Body of pancreas (tissue), 4 donors: ENCODE measurements around the gene ERMN. TPM values are rescaled to one million over a fixed set of nuclear protein-coding genes. Genes with fewer than 3 reads are reported as not detected.
"Not testable (repeated sequence)": the region's sequence is repeated elsewhere in the genome, so short reads cannot be mapped to it uniquely, and the experiment has no call there.

Experiments
- ATAC-seq: fragments of 150-250 bp; one replicate; pipeline ENCODE4 v1.9.1; 2016
- DNase-seq, 4 donors: peaks; one replicate each; pipeline ENCODE4 v3.0.0-alpha.2; 2019
- H3K27ac ChIP-seq, 4 donors: fragments of 200-600 bp; sonication (generic); 1 replicate in 3 of 4; 2 replicates in 1 of 4; pipeline versions ENCODE4 v1.5.1 to v1.6.1; 2016 to 2019; ENCODE audit warnings: mild to moderate bottlenecking in 1 of 4, mixed read lengths in 1 of 4, moderate library complexity in 1 of 4
- H3K27me3 ChIP-seq, 2 donors: fragments of 200-600 bp; sonication (generic); one replicate each; pipeline ENCODE4 v1.6.0; 2016; ENCODE audit warnings: mild to moderate bottlenecking in 1 of 2
- H3K36me3 ChIP-seq, 2 donors: fragments of 200-600 bp; sonication (generic); replicated peaks in 1 of 2; 2 replicates each; pipeline ENCODE4 v1.5.1; 2016; ENCODE audit warnings: low read depth in 2 of 2; ENCODE audit not compliant: insufficient read depth in 1 of 2
- H3K4me1 ChIP-seq: fragments of 200-600 bp; sonication (generic); one replicate; pipeline ENCODE4 v1.6.0; 2016
- H3K4me3 ChIP-seq, 2 donors: fragments of 200-600 bp; sonication (generic); 1 replicate in 1 of 2; 2 replicates in 1 of 2; pipeline ENCODE4 v1.5.1; 2016 to 2019
- H3K9me3 ChIP-seq, 3 donors: fragments of 200-600 bp; sonication (generic); 1 replicate in 2 of 3; 2 replicates in 1 of 3; pipeline ENCODE4 v1.5.1; 2016
- CTCF ChIP-seq, 7 experiments: fragments of 450-650 bp in 4 of 7; fragments of 200-600 bp in 3 of 7; sonication (generic) in 3 of 7; IDR thresholded peaks; one replicate each; pipeline ENCODE4 v1.5.1; 2016 to 2019; ENCODE audit warnings: antibody characterized with exemption in 7 of 7
- POLR2A ChIP-seq, 3 donors: fragments of 450-650 bp; IDR thresholded peaks; one replicate each; pipeline ENCODE4 v1.6.1; 2016; ENCODE audit warnings: antibody characterized with exemption in 3 of 3, mild to moderate bottlenecking in 2 of 3
- WGBS, 2 donors: methylation state at CpG; one replicate each; pipeline ENCODE4 v1.1.5; 2017; 5-methylcytosine and 5-hydroxymethylcytosine counted together
- intact Hi-C: fragments of 100-400 bp; cut with DNase I; formaldehyde crosslinking; loops from one replicate; pipeline ENCODE4 v1.15.1; 2023
- total RNA-seq, 2 donors: library from RNA; depleted of rRNA; stranded (reverse); fragments of >200 nt; gene quantifications; one replicate each; pipeline ENCODE4 v1.1.0, GENCODE V29; 2016

ERMN gene
- total RNA-seq, 2 donors from 2014 or later = 0.26 TPM; not detected in 1

- no peaks in the 10 kb centered on the region for H3K36me3 ChIP-seq
- no peak for TF ChIP-seq CTCF (IDR thresholded peaks at IDR 0.05)
- no peak for TF ChIP-seq POLR2A (IDR thresholded peaks at IDR 0.05)
- DNase-seq = no peak
- no peaks in the 10 kb centered on the region for H3K4me1 ChIP-seq
- no peak for ATAC-seq
- intact Hi-C loops = loop anchor here (5.0 kb wide), 1 partner anchor 262 kb away; no protein-coding TSS in a partner anchor
- H3K4me3 ChIP-seq = no peak overlapping the region
- H3K27me3 ChIP-seq = no peaks in the 10 kb centered on the region
- H3K27ac ChIP-seq = no peak overlapping the region
- H3K9me3 ChIP-seq = no peaks in the 10 kb centered on the region
- 73 to 76% methylated on average over 1 of the region's 1 CpG for WGBS, 2 donors
These were observed 24.4 kb upstream of the ERMN start for GRCh38 chr2:157349949-157350515.

GRCh38 chr2:157348291-157348921 lies 22.8 kb upstream of the ERMN start:
- whole genome bisulfite sequencing, 2 donors = 88 to 90% methylated on average over 3 of the region's 3 CpGs
- no peak overlapping the region for H3K27ac ChIP-seq
- intact Hi-C loops = loop anchor here (5.0 kb wide), 1 partner anchor 264 kb away; no protein-coding TSS in a partner anchor
- DNase-seq (no peak), ATAC-seq (no peak)
- H3K4me1 ChIP-seq = no peaks in the 10 kb centered on the region
- no peaks in the 10 kb centered on the region for H3K9me3 ChIP-seq
- H3K27me3 ChIP-seq = no peaks in the 10 kb centered on the region
- H3K36me3 ChIP-seq = no peaks in the 10 kb centered on the region
- no peak for TF ChIP-seq CTCF (IDR thresholded peaks at IDR 0.05)
- no peak for TF ChIP-seq POLR2A (IDR thresholded peaks at IDR 0.05)
- H3K4me3 ChIP-seq = no peak overlapping the region

GRCh38 chr2:157345647-157346389 lies 20.2 kb upstream of the ERMN start:
- H3K27ac ChIP-seq = no peak overlapping the region
- DNase-seq = no peak
- 76 to 83% methylated on average over 2 of the region's 2 CpGs for WGBS, 2 donors
- TF ChIP-seq POLR2A (IDR thresholded peaks at IDR 0.05) = no peak
- no peak overlapping the region for H3K4me3 ChIP-seq
- no peaks in the 10 kb centered on the region for H3K27me3 ChIP-seq
- ATAC-seq = no peak
- H3K9me3 ChIP-seq = no peaks in the 10 kb centered on the region
- intact Hi-C loops = loop anchor here (5.0 kb wide), 1 partner anchor 266 kb away; no protein-coding TSS in a partner anchor
- H3K4me1 ChIP-seq = no peaks in the 10 kb centered on the region
- no peaks in the 10 kb centered on the region for H3K36me3 ChIP-seq

GRCh38 chr2:157341381-157341780 lies 15.8 kb upstream of the ERMN start:
- H3K27ac ChIP-seq, DNase-seq, ATAC-seq, H3K4me1 ChIP-seq, H3K4me3 ChIP-seq, intact Hi-C loops, H3K27me3 ChIP-seq, H3K36me3 ChIP-seq, H3K9me3 ChIP-seq: not testable (repeated sequence)
- 91 to 100% methylated on average over 1 to 2 of the region's 2 CpGs for WGBS, 2 donors

GRCh38 chr2:157339965-157340655 lies 14.5 kb upstream of the ERMN start:
- 34 to 49% methylated on average over 4 of the region's 4 CpGs for WGBS, 2 donors
- Histone ChIP-seq H3K4me3 (no peak overlapping the region), H3K36me3 (no peaks in the 10 kb centered on the region), H3K27me3 (no peaks in the 10 kb centered on the region), H3K27ac (no peak overlapping the region), H3K9me3 (no peaks in the 10 kb centered on the region), H3K4me1 (peaks cover 5% of the 10 kb centered on the region)
- DNase-seq (peak in 3 of 4 donors; percentile 15 to 16 (median 15)), ATAC-seq (peak; percentile 42)
- intact Hi-C loops = no loop called here
- TF ChIP-seq POLR2A (IDR thresholded peaks at IDR 0.05) (no peak), CTCF (IDR thresholded peaks at IDR 0.05) (no peak)
